ENCODE data around the gene CNTNAP4.

Gene CNTNAP4

DNA sequence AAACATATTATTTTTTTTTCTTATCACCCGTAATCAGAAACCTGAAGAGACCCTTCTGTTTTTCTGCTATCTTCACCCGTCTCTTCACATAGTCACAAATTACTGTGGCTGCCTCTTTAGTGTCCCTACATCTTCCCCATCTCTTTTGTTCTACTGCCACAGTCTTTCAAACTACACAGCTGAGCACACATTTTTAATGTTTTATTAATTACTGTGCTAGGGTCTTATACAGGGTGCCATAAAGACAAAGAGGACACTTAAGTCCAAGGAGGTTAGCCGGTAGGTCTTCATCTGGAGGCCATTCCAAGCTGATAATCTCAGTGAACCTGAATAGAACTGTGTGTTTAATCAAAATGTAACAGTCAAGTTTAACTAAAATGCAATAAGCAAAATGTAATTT, 20.7 kb downstream of the CNTNAP4 start:
- H3K4me3 ChIP-seq (ENCODE audit: low read length) = no peak overlapping the region
- no peak for DNase-seq (ENCODE audit: low read depth)
- TF ChIP-seq, protein P1, sequence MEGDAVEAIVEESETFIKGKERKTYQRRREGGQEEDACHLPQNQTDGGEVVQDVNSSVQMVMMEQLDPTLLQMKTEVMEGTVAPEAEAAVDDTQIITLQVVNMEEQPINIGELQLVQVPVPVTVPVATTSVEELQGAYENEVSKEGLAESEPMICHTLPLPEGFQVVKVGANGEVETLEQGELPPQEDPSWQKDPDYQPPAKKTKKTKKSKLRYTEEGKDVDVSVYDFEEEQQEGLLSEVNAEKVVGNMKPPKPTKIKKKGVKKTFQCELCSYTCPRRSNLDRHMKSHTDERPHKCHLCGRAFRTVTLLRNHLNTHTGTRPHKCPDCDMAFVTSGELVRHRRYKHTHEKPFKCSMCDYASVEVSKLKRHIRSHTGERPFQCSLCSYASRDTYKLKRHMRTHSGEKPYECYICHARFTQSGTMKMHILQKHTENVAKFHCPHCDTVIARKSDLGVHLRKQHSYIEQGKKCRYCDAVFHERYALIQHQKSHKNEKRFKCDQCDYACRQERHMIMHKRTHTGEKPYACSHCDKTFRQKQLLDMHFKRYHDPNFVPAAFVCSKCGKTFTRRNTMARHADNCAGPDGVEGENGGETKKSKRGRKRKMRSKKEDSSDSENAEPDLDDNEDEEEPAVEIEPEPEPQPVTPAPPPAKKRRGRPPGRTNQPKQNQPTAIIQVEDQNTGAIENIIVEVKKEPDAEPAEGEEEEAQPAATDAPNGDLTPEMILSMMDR (IDR thresholded peaks at IDR 0.05; ENCODE audit: insufficient read depth, low read depth, low read length, missing control alignments) = no peak

DNA sequence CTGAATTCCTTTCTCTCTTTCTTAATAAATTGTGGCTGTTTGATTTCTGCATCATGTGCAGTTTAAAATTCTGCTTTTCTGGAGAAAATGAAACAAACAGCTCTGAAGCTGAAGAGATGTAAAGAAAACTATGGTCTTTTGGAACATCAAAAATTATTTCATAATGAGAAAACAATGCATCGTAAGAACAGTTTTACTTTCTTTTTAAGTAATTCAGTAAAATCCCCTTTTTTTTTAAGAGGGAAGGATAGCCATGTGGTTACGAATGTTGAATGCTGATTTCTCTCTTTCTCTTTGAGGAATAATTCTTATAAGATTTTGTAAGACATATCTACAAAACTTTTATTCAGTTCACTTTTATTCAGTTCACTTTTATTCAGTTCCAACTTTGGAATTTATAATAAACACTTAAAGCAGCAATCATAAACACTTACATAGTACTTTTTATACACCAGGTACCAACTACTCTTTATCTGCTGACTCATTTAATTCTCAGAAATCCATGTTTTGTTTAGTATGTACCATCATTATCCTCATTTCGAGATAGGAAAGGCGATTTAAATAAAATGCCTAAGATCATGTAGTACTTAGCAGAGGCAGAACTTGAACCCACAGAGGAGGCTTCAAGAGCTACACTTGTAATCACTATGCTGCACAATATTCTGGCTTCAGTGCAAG, 26.6 kb downstream of the CNTNAP4 start:
- DNase-seq (ENCODE audit: low read depth) = no peak
- no peak overlapping the region for H3K4me3 ChIP-seq (ENCODE audit: low read length)
- TF ChIP-seq, protein P1 (IDR thresholded peaks at IDR 0.05; ENCODE audit: insufficient read depth, low read depth, low read length, missing control alignments) = no peak

DNA sequence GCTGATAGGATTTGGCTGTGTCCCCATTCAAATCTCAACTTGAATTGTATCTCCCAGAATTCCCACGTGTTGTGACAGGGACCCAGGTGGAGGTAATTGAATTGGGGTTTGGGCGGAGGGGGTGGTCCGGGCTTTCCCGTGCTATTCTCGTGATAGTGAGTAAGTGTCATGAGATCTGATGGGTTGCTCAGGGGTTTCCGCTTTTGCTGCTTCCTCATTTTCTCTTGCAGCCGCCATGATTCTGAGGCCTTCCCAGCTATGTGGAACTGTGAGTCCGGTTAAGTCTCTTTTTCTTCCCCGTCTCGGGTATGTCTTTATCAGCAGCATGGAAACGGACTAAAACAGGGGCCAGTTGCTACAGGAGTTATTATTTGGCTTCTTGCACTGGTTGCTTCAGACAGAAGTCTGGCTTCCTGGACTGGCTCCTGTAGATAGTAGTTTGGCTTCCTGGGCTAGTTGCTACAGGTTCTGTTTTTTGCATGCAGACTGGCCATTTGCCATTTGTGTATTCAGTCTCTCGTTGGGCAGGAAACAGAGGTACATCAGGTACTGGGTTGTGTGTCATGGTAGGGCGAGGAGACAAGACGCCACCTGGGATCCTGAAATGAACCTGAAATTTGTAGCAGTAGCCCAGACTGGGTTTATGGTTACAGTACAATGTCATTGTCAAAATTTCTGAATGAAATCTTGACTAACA, 32.6 kb downstream of the CNTNAP4 start:
- no peak overlapping the region for H3K4me3 ChIP-seq (ENCODE audit: low read length)
- TF ChIP-seq, protein P1 (IDR thresholded peaks at IDR 0.05; ENCODE audit: insufficient read depth, low read depth, low read length, missing control alignments) = no peak
- DNase-seq (ENCODE audit: low read depth) = peak; percentile 45

DNA sequence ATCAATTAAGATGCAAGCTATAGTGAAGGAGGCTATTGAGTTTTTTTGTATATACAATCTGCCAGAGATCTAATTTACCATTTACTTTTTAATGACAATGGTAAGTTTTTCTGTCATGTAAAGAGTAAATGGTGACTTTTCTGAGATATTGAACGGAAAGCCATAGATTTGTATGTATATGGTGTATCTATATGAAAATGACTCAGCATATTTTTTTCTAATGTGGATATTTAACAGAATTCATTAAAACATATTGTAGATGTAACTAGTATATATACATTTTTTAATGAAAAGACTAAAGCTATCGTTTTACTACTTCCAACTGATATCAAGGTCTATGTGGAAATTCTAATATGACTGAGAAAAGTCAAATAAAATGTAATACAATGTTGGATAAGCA, 34.1 kb downstream of the CNTNAP4 start:
- no peak for DNase-seq (ENCODE audit: low read depth)
- no peak overlapping the region for H3K4me3 ChIP-seq (ENCODE audit: low read length)
- TF ChIP-seq, protein P1 (IDR thresholded peaks at IDR 0.05; ENCODE audit: insufficient read depth, low read depth, low read length, missing control alignments) = no peak

DNA sequence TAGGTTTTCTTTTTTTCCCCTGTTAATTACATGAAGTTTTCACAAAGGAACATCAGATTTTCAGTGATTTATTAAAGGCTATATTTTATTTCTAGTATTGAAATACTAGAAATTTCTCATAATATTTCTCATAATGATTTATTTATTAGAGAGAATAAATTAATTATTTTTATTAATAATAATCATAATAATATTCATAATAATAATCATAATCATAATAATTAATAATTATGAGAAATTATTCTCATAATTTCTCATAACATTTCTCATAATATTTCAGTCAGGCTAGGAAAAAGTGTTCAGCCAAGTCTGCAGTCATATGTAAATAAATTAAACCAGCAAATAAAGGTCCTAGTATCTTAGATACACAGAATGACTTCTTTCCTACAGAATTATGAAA, 41.4 kb downstream of the CNTNAP4 start:
- H3K4me3 ChIP-seq (ENCODE audit: low read length) = no peak overlapping the region
- TF ChIP-seq, protein P1 (IDR thresholded peaks at IDR 0.05; ENCODE audit: insufficient read depth, low read depth, low read length, missing control alignments) = no peak
- no peak for DNase-seq (ENCODE audit: low read depth)

DNA sequence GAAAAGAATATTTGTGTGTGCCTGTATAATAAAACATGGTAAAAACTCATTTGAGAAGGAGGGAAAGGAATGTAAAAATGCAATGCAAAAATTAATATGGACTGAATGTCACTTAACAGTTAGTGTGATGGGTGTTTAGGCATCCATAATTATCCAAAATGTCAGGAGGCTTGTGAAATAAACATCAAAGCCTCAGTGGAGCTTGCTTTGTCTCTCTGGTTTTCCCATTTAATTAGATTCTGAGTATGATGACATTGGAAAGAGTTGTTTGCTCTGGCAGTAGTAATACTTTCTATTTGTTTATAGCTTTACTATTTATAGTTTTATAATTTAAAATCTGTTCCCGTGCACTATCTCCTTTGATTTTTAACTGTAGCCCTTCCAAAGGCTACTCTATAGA, 51.9 kb downstream of the CNTNAP4 start:
- TF ChIP-seq, protein P1 (IDR thresholded peaks at IDR 0.05; ENCODE audit: insufficient read depth, low read depth, low read length, missing control alignments) = no peak
- DNase-seq (ENCODE audit: low read depth) = no peak
- no peak overlapping the region for H3K4me3 ChIP-seq (ENCODE audit: low read length)

Data from epithelial cell of esophagus (primary cell).